Fibroblast of gingiva (primary cell): ENCODE measurements around the gene DGKI.
"Not testable (repeated sequence)": the region's sequence is repeated elsewhere in the genome, so short reads cannot be mapped to it uniquely, and the experiment has no call there.

Experiments
- DNase-seq: peaks from one replicate; pipeline ENCODE4 v3.0.0-alpha.2; 2011; ENCODE audit warnings: low read depth

Gene DGKI

DNA sequence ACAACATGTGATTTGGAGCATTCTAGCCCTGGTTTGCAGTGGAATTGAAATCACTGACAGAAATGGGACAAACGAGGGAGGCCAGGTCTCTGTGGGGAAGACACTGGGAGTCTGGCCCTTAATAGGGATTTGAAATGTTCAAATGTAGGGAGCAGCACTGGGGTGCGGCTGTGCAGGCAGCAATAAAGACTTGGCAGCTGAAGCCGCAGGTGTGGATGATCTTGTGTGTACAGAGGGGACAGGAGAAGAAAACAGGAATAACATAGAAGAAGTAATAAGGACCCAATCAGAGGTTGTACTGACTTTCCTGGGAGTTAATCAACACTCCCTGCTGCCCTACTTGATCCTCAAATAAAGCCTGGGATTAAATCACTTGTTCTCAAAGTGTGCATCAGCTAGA, 375.6 kb downstream of the DGKI start:
- no peak for DNase-seq

DNA sequence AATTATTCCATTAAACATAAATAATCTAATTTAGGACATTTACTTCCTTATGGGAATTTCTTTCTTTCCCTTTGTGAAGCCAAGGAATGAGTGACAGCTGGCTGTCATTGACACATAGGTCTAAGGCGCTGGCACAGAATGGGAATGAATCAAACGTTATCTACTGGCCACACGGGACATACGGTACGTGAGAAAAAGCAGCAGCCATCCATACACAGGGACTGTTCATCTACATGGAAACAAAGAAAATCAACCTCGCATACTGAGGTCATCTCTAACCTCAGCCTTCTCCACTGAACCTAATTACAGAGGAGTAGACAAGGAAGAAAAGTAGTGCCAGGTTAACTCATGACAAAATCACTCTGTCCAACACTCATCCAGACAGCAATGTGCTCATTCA, 376.9 kb downstream of the DGKI start:
- DNase-seq, result no peak

DNA sequence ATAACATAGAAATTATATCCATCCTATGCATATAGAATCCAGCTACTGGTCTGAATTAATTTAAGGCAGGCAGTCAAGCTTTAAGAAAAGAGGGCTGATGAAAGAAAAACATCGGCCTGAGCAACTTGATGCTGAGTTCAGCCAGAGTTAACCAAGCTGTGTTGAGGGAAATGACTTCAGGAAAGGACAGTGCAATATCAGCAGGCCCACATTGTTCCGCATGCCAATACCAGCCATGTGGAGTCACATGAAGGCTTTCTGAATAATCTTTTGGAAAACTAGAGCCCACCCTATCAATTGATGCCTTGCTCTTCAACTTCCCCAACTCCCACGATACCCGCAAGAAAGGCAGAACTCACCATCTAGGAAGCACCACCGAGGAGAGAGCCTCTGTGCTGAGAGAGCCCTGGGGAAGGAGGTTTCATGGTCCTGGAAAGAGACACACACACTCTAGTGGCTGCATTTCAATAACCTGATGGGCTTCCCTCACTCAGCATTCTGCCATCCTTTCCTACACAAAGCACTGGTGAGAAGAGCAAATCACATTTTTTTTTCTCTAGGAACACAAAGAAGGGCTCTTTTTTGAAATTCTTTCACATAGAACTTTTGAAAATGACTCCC, 377.5 kb downstream of the DGKI start:
- no peak for DNase-seq

DNA sequence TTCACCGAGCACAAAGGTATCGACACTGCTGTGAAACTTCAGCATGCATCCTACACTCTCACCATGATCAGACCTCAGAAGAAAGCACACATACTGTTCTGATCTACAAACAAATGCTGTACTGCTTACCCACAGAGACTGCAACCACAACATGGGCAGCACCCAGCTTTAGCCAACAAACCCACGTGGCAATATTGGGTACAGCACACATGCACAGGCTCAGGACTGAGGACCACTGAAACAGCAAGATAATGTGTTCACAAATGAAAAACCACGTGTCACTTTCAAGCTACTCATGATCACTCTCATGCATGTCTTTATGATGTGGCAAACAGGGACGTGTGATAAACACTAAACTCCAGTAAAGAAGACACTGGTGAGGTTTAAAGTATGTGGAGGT, 383.9 kb downstream of the DGKI start:
- no peak for DNase-seq

DNA sequence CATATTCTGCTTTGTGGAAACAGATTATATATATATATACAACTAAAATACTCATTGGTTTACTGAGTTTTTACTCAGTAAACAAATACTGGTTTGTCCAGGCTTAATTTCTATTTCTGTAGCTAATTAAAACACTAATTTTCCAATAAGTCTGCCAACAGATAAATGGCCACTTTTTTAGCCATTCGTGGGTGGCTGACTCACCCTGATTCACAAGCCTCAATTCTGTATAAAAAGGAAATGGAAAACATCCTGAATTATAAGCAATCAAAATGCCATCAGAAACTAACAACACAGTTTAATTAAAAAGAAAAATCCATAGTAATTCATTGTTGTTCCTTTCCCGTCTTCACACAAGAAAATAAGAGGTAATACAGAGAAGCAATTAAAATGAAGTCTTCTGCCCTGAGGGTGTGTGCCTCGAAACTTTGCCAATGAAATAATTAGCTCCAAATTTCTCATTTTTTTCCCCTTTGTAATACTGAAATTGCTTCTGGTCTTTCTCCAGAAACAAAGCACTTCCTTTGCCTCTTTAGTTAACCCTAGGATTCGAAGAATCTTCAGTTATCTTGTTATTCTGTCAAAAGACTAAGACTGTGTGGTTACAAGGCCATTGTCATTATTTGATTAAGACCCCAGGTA, 384.6 kb downstream of the DGKI start:
- peak; percentile 30 for DNase-seq

DNA sequence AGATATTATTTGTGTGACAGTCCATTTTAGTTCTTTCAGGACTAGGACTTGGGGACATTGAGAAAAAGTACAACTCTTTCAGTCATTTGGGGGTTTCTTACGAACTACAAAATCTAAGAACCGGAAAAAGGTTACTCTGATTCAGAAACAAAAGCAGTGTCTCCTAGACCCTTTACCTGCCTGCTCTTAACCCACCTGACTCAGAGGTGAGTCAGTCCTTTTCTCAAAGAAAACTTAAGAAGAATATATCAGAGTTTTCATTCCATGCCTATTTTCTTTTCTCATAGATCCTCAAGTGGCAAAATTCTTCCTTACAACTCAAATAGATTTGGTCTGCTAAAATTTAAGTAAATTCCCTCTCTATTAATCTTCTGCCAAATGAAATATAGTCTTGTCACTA, 388.4 kb downstream of the DGKI start:
- DNase-seq, result no peak

DNA sequence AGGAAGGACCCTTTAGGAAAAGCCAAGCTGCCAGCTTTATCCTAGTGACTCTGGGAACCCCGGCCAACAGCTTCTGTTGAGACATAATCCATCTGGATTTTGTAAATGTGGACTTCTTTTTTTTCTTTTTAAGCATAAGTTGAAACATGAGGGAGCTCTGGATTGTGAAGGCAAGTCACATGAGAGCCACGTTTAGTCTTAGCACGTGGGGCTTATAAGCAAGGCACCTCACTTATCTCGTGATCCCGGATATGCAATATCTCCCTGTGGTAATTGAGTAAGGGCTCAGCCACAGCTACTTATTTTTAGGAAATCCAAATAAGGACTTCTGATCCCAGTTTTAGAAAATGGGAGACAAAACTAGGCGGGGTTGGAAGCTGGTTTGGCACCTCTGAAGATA, 392.0 kb downstream of the DGKI start:
- peak; percentile 94 for DNase-seq

DNA sequence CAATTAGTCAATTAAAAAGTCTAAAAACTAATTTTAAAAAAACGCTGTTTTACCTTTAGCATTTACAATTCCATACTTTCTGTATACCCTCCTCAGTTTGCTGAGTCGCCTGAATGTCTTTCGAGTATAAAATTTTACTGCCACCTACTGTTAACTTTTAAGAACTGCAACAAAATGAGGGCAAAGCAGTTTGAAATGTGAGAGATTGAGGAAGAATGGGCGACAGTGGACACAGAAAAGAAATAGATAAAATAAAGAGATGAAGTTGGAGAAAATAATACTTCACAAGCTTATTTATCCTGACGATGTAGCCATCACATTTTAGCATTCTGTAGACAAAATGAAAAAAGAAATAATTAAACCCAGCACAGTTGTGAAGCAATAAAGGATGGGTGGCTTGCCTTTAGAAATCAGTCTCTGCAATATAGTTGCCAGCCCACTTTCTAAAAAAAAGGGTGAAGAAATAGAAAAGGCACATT, 392.5 kb downstream of the DGKI start:
- DNase-seq, result peak; percentile 42

DNA sequence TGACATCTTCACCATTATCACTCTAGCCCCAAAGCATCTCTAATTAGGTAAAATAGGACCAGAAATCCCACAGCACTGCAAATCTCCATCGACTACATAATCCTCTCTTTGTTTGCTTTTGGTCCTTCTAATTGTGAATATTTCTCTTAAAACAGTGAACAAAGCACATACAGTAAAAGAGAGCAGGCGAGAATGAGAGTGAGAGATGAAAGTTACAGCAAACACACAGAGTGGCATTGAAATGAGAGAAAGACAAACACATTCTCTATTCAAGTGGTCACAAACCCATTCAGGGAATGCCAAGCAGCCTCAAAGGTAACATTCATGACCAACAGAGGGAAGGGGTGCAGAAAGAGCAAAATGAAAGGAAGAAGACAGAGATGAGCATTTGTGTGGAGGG, 393.4 kb downstream of the DGKI start:
- DNase-seq, result no peak

DNA sequence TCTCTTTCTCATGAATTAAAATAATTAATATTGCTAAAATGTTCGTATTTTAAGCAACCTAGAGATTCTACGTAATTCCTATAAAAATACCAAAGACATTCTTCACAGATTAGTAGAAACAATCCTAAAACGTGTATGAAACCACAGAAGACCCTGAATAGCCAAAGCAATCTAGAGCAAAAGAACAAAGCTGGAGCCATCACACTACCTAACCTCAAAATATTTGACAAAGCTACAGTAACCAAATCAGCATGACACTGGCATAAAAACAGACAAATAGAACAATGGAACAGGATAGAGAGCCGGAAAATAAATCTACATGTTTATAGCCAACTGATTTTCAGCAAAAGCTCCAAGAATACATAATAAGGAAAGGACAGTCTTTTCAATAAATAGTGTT, 397.8 kb downstream of the DGKI start:
- DNase-seq, result no peak

DNA sequence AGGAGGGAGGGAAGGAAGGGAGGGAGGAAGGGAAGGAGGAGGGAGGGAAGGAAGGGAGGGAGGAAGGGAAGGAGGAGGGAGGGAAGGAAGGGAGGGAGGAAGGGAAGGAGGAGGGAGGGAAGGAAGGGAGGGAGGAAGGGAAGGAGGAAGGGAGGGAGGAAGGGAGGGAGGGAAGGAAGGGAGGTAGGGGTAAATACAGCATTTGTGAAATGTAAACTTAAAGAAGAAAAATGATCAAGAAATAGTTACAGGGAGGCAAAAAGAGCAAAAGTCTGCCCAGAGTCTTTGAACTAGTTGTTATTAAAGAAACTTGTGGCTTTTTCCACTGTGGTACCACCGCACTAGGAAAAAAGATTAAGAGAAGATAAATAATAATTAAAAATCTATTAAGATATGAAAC, 398.2 kb downstream of the DGKI start:
- DNase-seq, result not testable (repeated sequence)

DNA sequence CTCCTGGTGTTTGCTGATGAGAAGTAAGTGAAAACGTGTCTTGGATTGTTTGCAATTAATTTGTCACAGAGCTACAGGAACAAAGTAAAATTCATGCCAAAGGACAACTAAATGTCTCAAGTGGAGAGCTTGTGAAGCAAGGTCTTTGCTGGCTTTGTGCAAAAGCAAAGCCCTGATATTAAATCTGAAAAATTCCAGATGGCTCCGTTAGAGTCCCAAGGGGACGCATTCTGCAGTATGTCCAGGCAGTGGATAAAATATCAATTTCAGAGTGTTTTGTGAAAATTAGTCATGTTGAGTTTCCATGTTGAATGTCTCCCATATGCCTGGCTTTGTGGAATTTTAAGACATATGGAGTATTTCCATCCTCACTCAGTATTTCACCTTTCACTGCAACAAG, 400.7 kb downstream of the DGKI start:
- DNase-seq, result peak; percentile 10

DNA sequence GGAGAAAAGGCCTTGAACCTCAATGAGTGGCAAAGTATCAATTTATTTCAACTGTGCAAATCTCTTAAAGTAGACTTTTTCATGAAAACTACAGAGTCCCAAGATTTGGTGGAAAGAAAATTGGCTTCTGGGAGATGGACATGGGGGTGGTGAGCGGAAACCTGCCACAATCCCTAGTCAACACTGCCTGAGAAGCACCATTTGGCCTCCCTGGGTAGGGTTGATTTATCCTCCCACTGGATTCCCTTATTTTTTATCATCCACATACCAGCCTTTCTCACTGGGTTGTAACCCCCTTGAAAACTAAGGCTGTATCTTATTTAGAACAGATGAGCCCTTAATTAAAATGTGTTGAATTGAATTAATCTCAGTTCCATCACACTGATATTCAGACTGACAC, 401.5 kb downstream of the DGKI start:
- DNase-seq, result no peak

DNA sequence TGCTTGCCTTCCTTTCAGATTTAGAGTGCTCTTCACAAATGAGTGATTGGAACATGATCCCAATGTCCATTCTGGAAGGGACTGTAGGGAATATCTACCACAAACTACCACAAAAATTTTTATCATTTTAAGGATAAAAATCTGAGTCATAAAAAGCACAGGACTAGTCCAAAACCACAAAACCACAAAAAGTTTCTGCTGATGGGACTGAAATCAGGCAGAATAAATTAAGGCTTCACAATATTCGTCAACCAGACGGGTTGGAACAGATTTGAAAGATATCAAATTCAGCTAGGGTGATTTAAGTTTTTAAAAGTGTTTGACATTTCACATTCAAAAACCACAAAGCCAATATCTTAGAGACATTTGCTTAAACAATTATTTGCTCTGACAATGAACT, 403.2 kb downstream of the DGKI start:
- peak; percentile 57 for DNase-seq

DNA sequence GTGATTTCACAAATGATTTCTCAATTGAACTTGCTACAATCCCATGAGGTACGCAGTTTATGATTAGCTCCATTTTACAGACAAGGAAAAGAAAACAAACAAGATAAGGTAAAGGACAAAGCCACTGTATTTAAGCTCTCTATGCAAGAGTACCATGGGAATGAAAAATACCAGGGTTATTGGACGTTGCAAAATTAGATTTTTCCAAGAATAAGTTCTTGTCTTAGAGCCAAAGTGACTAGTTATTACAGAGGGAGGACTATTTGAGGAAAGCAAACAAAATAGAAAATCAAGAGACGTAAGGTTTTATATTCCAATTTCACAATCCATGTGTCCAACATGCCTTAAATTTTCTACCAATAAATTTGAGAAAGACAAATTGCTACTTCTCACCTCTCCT, 405.3 kb downstream of the DGKI start:
- peak; percentile 50 for DNase-seq

DNA sequence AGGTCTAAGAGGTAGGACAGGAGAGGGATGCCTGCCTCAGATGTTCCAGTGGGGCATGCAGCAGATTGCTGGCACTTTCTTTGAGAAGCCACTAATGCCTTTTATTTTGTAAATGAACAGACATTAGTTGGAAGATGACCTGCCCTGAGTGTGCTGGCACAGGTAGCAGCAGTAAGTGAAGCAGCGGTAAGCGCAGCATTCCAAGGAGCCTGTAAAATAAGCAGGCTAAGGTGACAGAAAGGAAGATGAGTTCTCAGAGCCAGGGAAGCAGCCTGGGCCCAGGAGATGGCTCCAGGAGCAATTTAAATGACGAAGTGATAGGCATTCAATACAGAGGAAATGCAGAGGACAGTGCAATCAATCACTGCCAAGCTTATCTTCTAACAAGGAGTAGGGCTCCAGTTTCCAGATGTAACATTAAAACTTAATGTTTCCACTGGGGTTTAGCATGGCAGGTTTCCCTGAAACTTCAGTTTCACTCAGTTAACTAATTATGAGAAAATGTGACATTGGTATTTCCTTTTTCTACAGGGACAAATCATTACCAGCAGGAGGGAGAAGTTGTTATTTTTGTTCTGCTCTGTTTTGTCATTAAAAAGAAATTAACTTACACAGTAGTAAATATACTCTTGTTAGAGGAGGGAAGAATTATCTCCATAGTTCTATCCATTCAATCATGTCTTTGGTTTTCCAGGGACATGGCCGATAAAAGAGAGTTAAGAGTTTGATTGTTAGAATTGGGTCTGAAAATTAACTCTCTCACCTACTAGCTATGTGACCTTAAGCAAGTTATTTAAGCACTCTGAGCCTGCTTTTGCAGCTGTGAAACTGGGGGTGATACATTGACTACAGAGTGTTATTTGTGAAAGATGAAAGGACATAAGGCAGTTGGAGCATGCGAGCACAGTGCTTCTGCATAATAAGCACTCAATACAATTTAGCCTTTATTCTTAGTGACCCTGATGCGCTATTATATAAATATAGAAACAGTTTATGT, 406.6 kb downstream of the DGKI start:
- DNase-seq, result no peak

DNA sequence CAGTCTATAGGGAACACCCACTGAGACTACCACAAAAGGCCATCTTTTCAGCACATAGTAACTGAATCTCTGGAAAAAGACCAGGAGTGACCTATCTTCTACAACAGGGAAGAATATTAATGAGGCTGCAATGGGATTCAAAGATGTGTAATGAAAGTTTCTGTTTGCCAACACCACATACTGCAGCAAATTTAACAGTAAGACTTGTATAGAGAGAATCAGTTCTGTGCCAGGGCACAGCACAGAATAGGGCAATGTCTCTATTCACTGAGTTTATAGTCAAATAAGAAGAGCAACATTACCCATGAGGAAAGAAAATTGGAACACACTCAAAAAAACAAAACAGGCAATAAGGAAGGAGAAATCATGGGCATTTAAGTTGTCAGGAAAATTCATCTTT, 411.8 kb downstream of the DGKI start:
- DNase-seq, result no peak

DNA sequence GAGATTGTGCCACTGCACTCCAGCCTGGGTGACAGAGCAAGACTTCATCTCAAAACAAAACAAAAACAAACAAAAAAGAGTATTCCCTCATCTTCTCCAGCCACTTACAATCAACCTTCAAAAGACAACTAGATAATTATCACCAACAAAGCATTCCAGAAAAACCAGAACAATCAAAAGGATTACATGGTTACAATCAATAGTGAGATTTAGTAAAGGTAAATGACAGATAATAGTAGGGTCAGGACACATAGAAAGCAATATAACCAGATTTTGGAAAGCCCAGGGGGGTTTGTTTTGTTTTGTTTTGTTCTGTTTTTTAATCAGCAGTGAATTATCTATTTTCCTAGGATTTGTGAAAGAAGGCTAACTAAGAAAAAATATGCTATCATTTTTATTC, 412.2 kb downstream of the DGKI start:
- DNase-seq, result no peak

DNA sequence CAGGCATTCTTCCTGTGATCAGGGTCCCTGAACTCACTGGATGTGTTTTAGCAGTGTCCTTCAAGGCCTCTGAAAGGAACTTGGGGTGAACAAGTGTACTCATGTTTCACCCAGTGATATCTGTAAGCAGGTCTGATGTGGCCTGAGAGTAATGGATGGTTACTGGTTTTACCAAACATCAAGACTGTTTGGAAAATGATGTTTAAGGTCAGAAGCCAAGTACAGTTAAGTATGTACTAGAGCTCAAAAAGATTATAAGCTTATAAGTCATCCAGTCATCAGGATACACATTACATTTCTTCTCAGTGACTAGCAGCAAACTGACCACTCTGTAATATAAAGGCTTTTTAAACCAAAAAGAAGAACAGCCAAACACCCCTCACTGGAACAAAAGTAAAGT, 423.5 kb downstream of the DGKI start:
- DNase-seq, result peak; percentile 9

DNA sequence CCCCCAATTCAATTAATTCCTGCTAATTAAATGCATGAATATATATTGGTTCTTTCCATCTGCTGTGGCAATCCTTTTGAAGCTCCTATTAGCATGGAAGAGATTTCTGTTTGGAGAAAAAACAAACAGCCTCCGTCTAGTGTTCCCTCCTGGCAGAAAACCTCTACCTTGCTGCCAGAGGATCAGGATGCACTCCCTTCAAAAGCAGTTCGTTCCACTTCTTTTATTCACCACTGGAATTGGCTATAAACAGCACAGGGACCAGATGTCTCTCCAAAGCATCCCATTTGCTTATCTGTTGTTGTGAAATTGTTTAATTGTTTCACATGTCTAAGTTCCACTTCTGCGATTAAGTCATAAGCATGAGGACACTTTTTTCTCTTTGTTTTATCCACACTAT, 425.4 kb downstream of the DGKI start:
- peak; percentile 90 for DNase-seq

DNA sequence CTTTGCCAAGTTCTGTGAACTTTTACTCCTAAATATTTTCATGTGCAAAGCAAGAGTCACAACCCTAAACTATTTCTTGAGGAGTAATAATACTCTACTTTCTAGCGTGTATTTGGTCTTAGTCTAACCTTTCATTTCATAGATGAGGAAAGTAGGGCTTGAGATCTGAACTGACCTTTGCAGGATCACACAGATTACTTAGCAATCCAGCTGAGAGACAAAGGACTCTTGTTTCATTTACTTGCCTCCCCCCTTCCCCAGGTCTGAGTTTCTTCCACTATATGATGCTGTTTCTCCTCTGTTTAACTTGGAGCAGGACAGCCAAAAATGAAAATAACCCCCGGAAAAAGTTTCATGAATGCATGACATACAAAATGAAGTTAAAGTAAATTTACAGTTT, 427.9 kb downstream of the DGKI start:
- DNase-seq, result no peak

DNA sequence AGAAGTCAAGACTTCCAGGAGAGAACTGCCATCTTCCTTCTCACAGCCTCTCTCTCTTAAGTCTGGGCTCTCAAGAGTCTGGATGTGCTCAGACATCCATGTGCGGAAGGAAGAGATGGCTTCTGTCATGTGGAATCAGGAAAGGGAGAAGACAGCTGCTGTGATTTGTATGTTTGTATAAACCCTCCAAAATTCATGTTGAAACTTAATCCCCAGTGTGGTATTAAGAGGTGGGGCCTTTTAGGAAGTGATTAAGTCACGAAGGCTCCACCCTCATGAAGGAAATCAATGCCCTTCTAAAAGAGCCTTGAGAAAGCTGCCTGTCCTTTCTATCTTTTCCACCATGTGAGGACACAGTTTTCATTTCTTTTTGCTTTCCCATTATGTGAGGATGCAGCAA, 429.3 kb downstream of the DGKI start:
- peak; percentile 5 for DNase-seq

DNA sequence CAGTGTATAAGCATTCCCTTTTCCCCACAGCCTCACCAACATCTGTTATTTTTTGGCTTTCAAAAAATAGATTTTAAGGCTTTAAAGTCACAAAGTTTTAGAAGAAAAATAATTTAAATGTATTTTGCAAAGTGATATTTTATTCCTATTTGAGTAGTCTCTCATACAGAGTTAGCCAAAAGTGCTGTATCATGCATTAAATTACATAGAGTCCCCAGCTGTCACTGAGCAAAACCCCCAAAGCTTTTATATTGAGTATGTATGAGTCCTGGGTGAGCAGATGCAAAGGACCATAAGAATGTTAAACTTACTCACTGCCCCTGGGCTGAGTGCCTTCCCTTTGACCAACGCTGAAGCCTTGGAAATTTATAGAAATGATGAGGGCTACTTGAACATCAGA, 432.9 kb downstream of the DGKI start:
- no peak for DNase-seq
